Stimulated activated CD4-positive, alpha-beta T cell treated with anti-CD3 and anti-CD28 coated beads, Interleukin-4, amount 100 ng/mL, for 4 hours (primary cell): Measurements from ENCODE around the gene ARFRP1.
"Not testable (repeated sequence)": the region's sequence is repeated elsewhere in the genome, so short reads cannot be mapped to it uniquely, and the experiment has no call there.

Source experiments
- DNase-seq, 2 experiments: peaks; one replicate each; pipeline ENCODE4 v3.0.0-alpha.2; 2020

Gene ARFRP1

GRCh38 chr20:63653041-63653973 lies 54.5 kb downstream of the ARFRP1 start, which contains the start of gene STMN3:
TSS of gene STMN3 (minus strand) at chr20:63653424. CDS start at chr20:63653345, 79 bp downstream.
- DNase-seq: peak; percentile 62 to 65

GRCh38 chr20:63652192-63652980 lies 55.4 kb downstream of the ARFRP1 start:
- DNase-seq: peak; percentile 38 to 63

- no peak for DNase-seq
Measured at GRCh38 chr20:63651942-63652191, 55.9 kb downstream of the ARFRP1 start.

- not testable (repeated sequence) for DNase-seq
Measured at GRCh38 chr20:63650486-63650885, 57.3 kb downstream of the ARFRP1 start.

GRCh38 chr20:63648895-63649589 lies 58.7 kb downstream of the ARFRP1 start:
- no peak for DNase-seq
